K562 (cell line): ENCODE measurements around the gene TMPRSS11A. TPM values are rescaled to one million over a fixed set of nuclear protein-coding genes. Genes with fewer than 3 reads are reported as not detected.

Experiments
- ATAC-seq: fragments of 200-7000 bp; cut with Tn5 transposase; 3 replicates; pipeline ENCODE4 v1.9.1; 2020; ENCODE audit warnings: moderate library complexity
- BruUV-seq: library from RNA; stranded (reverse); fragments of 400-500 nt; replicated peaks from 2 replicates; lab custom pipeline; 2021; lab: Mats Ljungman, UMichigan
- CTCF ChIA-PET: fragments of 300-600 bp; formaldehyde crosslinking; extraction: SDS; loops from one replicate; lab custom pipeline; 2021; ENCODE audit warnings: low intra/inter-chr PET ratio; lab: Yijun Ruan, JAX
- POLR2A ChIA-PET: fragments of 300-600, 350-650 bp; sonication (Branson Sonifier 250); formaldehyde crosslinking; extraction: SDS; loops from one replicate; lab custom pipeline; 2021; ENCODE audit warnings: antibody characterized with exemption, inconsistent platforms; lab: Yijun Ruan, JAX
- DNase-seq, 4 experiments: peaks; one replicate each; pipeline versions ENCODE4 v3.0.0 to v3.0.0-alpha.2; 2011 to 2018; ENCODE audit warnings: low spot score in 3 of 4, mixed read lengths in 3 of 4; ENCODE audit errors: extremely low read depth in 1 of 4
- FAIRE-seq: peaks from 2 replicates; lab custom pipeline; 2011; peaks lifted over from hg19 to GRCh38; lab: Jason Lieb, UNC
- H2AFZ ChIP-seq: 2 replicates; pipeline ENCODE4 v1.6.0; 2011; ENCODE audit warnings: low read depth, low read length, control low read depth, inconsistent platforms
- H3K27ac ChIP-seq: fragments of 200-600 bp; 3 replicates; pipeline ENCODE4 v1.8.0; 2011; ENCODE audit warnings: low read depth, mild to moderate bottlenecking, control low read depth, inconsistent platforms, low read length, moderate library complexity, mixed read lengths; ENCODE audit errors: extremely low read depth
- H3K27me3 ChIP-seq, 2 experiments: fragments of 300-600 bp in 1 of 2; 2 replicates in 1 of 2; 3 replicates in 1 of 2; pipeline versions ENCODE4 v1.6.0 to v1.8.0; 2011; ENCODE audit warnings: inconsistent platforms in 2 of 2, low read length in 2 of 2, mild to moderate bottlenecking in 1 of 2, mixed read lengths in 1 of 2, moderate library complexity in 1 of 2; ENCODE audit not compliant: control insufficient read depth in 2 of 2, insufficient read depth in 2 of 2
- H3K36me3 ChIP-seq: fragments of 300-600 bp; 3 replicates; pipeline ENCODE4 v1.8.0; 2011; ENCODE audit warnings: mild to moderate bottlenecking, low read length, inconsistent platforms; ENCODE audit not compliant: control insufficient read depth, insufficient read depth
- H3K4me1 ChIP-seq, 2 experiments: fragments of 200-600 bp in 1 of 2; replicated peaks in 1 of 2; 2 replicates in 1 of 2; 3 replicates in 1 of 2; pipeline versions ENCODE4 v1.5.1 to v1.8.0; 2011; ENCODE audit warnings: inconsistent platforms in 2 of 2, low read length in 2 of 2, mild to moderate bottlenecking in 1 of 2, mixed read lengths in 1 of 2, moderate library complexity in 1 of 2; ENCODE audit not compliant: control insufficient read depth in 2 of 2, insufficient read depth in 2 of 2
- H3K4me2 ChIP-seq: 2 replicates; pipeline ENCODE4 v1.6.1; 2011; ENCODE audit warnings: low read length, control low read depth, inconsistent platforms, mixed read lengths; ENCODE audit not compliant: insufficient read depth
- H3K4me3 ChIP-seq: fragments of 200-600 bp; sonication (generic), shearing (Covaris generic); 2 replicates; pipeline ENCODE4 v1.5.1; 2016; ENCODE audit warnings: control low read depth, inconsistent platforms
- H3K79me2 ChIP-seq: fragments of 200-600 bp; 3 replicates; pipeline ENCODE4 v1.8.0; 2011; ENCODE audit warnings: low read length, inconsistent platforms; ENCODE audit not compliant: control insufficient read depth, insufficient read depth
- H3K9ac ChIP-seq, 2 experiments: 2 replicates each; pipeline versions ENCODE4 v1.6.0 to v1.6.1; 2011; ENCODE audit warnings: low read depth in 2 of 2, low read length in 2 of 2, control low read depth in 1 of 2, inconsistent platforms in 1 of 2, mild to moderate bottlenecking in 1 of 2, mixed read lengths in 1 of 2; ENCODE audit not compliant: insufficient read depth in 1 of 2
- H3K9me1 ChIP-seq: one replicate; pipeline ENCODE4 v1.6.0; 2011; ENCODE audit warnings: inconsistent platforms, mild to moderate bottlenecking, low read length, moderate library complexity; ENCODE audit not compliant: control insufficient read depth, insufficient read depth
- H3K9me3 ChIP-seq: replicated peaks from 2 replicates; pipeline ENCODE4 v1.5.1; 2011; ENCODE audit warnings: low read depth, low read length, inconsistent platforms; ENCODE audit not compliant: control insufficient read depth, insufficient read depth
- H4K20me1 ChIP-seq: replicated peaks from 2 replicates; pipeline ENCODE4 v1.6.1; 2011; ENCODE audit warnings: low read length, inconsistent platforms, mixed read lengths; ENCODE audit not compliant: control insufficient read depth, insufficient read depth
- ARHGAP35 ChIP-seq: fragments of 450-650 bp; IDR thresholded peaks from 2 replicates; pipeline ENCODE4 v1.6.1; 2018; ENCODE audit not compliant: partially characterized antibody
- CHD1 ChIP-seq: fragments of 200-600 bp; sonication (generic); IDR thresholded peaks from one replicate; pipeline ENCODE4 v1.6.1; 2012; ENCODE audit warnings: mild to moderate bottlenecking, moderate library complexity, low read length, inconsistent platforms
- CHD2 ChIP-seq: IDR thresholded peaks from 2 replicates; pipeline ENCODE4 v1.6.1; 2011; ENCODE audit warnings: low read depth, low read length
- HMGN3 ChIP-seq: IDR thresholded peaks from 2 replicates; pipeline ENCODE4 v1.6.1; 2011; ENCODE audit warnings: borderline replicate concordance, low read depth, mild to moderate bottlenecking, mixed read lengths, low read length; ENCODE audit not compliant: insufficient read length; ENCODE audit errors: extremely low read depth
- MYNN ChIP-seq, 2 experiments: sonication (generic); formaldehyde crosslinking in 1 of 2; IDR thresholded peaks; 2 replicates each; pipeline versions ENCODE4 v1.5.0 to v1.6.1; 2016 to 2020; ENCODE audit warnings: antibody characterized with exemption in 1 of 2, missing genetic modification reagents in 1 of 2
- WGBS: fragments of 100-300 bp; shearing (Covaris generic); methylation state at CpG from one replicate; pipeline ENCODE4 v1.1.6; 2016; ENCODE audit warnings: low coverage, mixed read lengths; ENCODE audit not compliant: insufficient coverage; ENCODE audit errors: missing lambda C conversion rate; 5-methylcytosine and 5-hydroxymethylcytosine counted together
- in situ Hi-C: fragments of 300-500 bp; cut with MboI; formaldehyde crosslinking; loops from 4 replicates; pipeline ENCODE4 v1.15.0; 2018; ENCODE audit warnings: inconsistent platforms, mixed read lengths
- intact Hi-C: fragments of 100-400 bp; cut with micrococcal nuclease; formaldehyde crosslinking; loops from 2 replicates; pipeline ENCODE4 v1.14.2; 2022
- polyA plus RNA-seq, 8 experiments: library from polyadenylated mRNA; depleted of rRNA in 4 of 8; stranded (reverse) in 5 of 8; unstranded in 3 of 8; fragments of >200 nt; fragmentation: Nextera tagmentation in 2 of 8; fragmentation: Illumina TruSeq in 1 of 8; extraction: Ambion mirVana in 2 of 8; extraction: Trizol in 1 of 8; gene quantifications; 2 replicates each; pipeline versions ENCODE4 v1.2.1 to v1.2.3, GENCODE V29; 2011 to 2014; ENCODE audit warnings: inconsistent platforms in 1 of 8, missing spikeins in 1 of 8
- total RNA-seq, 7 experiments: library from RNA; depleted of rRNA in 6 of 7; stranded (reverse); fragments of >200 nt in 6 of 7; fragmentation: Illumina TruSeq in 2 of 7; extraction: Trizol in 2 of 7; gene quantifications; 2 replicates each; pipeline versions ENCODE4 v1.2.1 to v1.2.3, GENCODE V29; 2011 to 2021; ENCODE audit warnings: low replicate concordance in 1 of 7
- TF ChIP-seq, protein P1 (sequence below): sonication (generic); formaldehyde crosslinking; IDR thresholded peaks from 2 replicates; pipeline ENCODE4 v1.8.0; 2022; ENCODE audit warnings: mild to moderate bottlenecking, missing genetic modification reagents
- TF ChIP-seq, protein P2 (sequence below): fragments of 250-450 bp; sonication (Bioruptor Pico); IDR thresholded peaks from 2 replicates; pipeline ENCODE4 v1.8.0; 2021; ENCODE audit warnings: moderate library complexity, mild to moderate bottlenecking, inconsistent platforms
- TF ChIP-seq, protein P3 (sequence below): fragments of 450-650 bp; conservative IDR thresholded peaks from 2 replicates; pipeline ENCODE4 v1.6.1; 2016; ENCODE audit warnings: missing genetic modification characterization, low read depth, mild to moderate bottlenecking, control low read depth, missing compliant biosample characterization

TMPRSS11A gene
- total and polyA plus RNA-seq, 9 of the 15 experiments (the other 6 are each of a cell fraction or from before 2014, with no cell fraction given) = not detected

DNA sequence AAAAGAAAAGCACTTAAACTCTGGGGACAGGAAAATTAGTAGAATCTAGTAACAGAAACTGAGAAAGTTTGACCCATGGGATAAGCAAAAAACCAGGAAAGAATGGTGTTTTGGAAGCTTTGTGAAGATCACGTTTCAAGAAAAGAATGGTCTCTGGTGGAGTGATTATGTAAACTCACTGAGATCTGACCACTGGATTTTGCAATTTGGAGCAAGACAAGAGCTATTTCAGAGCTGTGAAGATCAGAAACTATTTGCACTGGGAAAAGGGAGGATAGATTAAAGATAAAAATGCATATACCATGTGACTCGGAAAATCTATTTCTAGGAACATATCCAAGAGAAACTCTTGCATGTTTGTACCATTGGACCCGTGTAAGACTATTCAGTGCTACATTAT is 83.8 kb downstream of the TMPRSS11A start:
- Histone ChIP-seq H3K9ac (no peak overlapping the region), H3K27me3 (no peaks in the 10 kb centered on the region), H3K4me1 (no peaks in the 10 kb centered on the region), H3K4me2 (no peak overlapping the region), H4K20me1 (no peaks in the 10 kb centered on the region), H3K9me1 (no peaks in the 10 kb centered on the region), H3K9me3 (no peaks in the 10 kb centered on the region), H3K27ac (no peak overlapping the region), H2AFZ (no peak overlapping the region), H3K79me2 (no peaks in the 10 kb centered on the region), H3K36me3 (no peaks in the 10 kb centered on the region), H3K4me3 (no peak overlapping the region)
- in situ Hi-C loops = no loop called here
- intact Hi-C loops = loop anchor here (10.0 kb wide), 1 partner anchor 295 kb away; no protein-coding TSS in a partner anchor
- ChIA-PET CTCF (no interaction called here), POLR2A (no interaction called here)
- WGBS = 10% methylated on average over 3 of the region's 3 CpGs
- FAIRE-seq (peak; percentile 48), ATAC-seq (no peak), DNase-seq (no peak)
- no TSS peak for BruUV-seq
- no peak for TF ChIP-seq CHD2
- TF ChIP-seq, protein P1, sequence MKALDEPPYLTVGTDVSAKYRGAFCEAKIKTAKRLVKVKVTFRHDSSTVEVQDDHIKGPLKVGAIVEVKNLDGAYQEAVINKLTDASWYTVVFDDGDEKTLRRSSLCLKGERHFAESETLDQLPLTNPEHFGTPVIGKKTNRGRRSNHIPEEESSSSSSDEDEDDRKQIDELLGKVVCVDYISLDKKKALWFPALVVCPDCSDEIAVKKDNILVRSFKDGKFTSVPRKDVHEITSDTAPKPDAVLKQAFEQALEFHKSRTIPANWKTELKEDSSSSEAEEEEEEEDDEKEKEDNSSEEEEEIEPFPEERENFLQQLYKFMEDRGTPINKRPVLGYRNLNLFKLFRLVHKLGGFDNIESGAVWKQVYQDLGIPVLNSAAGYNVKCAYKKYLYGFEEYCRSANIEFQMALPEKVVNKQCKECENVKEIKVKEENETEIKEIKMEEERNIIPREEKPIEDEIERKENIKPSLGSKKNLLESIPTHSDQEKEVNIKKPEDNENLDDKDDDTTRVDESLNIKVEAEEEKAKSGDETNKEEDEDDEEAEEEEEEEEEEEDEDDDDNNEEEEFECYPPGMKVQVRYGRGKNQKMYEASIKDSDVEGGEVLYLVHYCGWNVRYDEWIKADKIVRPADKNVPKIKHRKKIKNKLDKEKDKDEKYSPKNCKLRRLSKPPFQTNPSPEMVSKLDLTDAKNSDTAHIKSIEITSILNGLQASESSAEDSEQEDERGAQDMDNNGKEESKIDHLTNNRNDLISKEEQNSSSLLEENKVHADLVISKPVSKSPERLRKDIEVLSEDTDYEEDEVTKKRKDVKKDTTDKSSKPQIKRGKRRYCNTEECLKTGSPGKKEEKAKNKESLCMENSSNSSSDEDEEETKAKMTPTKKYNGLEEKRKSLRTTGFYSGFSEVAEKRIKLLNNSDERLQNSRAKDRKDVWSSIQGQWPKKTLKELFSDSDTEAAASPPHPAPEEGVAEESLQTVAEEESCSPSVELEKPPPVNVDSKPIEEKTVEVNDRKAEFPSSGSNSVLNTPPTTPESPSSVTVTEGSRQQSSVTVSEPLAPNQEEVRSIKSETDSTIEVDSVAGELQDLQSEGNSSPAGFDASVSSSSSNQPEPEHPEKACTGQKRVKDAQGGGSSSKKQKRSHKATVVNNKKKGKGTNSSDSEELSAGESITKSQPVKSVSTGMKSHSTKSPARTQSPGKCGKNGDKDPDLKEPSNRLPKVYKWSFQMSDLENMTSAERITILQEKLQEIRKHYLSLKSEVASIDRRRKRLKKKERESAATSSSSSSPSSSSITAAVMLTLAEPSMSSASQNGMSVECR (CRISPR knock-in tag) = no peak
- TF ChIP-seq ARHGAP35 = no peak
- no peak for TF ChIP-seq HMGN3
- TF ChIP-seq, protein P2, sequence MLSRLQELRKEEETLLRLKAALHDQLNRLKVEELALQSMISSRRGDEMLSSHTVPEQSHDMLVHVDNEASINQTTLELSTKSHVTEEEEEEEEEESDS (CRISPR knock-in tag) = no peak
- TF ChIP-seq MYNN (IDR thresholded peaks at IDR 0.05) = no peak
- no peak for TF ChIP-seq MYNN (CRISPR knock-in tag; IDR thresholded peaks at IDR 0.05)
- TF ChIP-seq, protein P3, sequence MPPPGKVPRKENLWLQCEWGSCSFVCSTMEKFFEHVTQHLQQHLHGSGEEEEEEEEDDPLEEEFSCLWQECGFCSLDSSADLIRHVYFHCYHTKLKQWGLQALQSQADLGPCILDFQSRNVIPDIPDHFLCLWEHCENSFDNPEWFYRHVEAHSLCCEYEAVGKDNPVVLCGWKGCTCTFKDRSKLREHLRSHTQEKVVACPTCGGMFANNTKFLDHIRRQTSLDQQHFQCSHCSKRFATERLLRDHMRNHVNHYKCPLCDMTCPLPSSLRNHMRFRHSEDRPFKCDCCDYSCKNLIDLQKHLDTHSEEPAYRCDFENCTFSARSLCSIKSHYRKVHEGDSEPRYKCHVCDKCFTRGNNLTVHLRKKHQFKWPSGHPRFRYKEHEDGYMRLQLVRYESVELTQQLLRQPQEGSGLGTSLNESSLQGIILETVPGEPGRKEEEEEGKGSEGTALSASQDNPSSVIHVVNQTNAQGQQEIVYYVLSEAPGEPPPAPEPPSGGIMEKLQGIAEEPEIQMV (tag) = no peak
- TF ChIP-seq CHD1 = no peak
